Measurements from ENCODE around the gene METTL21C.

Gene METTL21C

DNA sequence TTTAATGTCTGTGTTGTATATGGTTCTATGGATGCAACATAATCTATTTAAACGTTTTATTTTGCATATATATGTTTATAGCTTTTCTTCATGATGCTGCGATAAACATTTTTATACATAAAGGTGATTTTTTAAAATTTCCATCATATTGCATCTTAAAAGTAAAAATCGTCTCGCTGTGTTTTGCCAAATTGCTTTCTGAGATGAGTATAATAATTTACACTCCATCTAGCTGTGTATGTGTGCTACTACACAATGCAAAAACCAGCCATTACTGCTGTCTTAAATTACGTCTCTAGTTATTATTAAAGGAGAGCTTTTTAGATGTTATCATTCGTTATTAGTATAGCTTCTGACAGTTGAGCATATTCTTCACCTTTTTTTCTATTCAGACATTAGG, 37.2 kb downstream of the METTL21C start:
- H3K27me3 ChIP-seq (ENCODE audit: insufficient read depth, poor library complexity, severe bottlenecking), result no peaks in the 10 kb centered on the region
- no peak overlapping the region for H3K27ac ChIP-seq (replicated peaks)
- no peak for TF ChIP-seq POLR2AphosphoS5 (IDR thresholded peaks at IDR 0.05; ENCODE audit: low read depth)
- TF ChIP-seq, protein P1, sequence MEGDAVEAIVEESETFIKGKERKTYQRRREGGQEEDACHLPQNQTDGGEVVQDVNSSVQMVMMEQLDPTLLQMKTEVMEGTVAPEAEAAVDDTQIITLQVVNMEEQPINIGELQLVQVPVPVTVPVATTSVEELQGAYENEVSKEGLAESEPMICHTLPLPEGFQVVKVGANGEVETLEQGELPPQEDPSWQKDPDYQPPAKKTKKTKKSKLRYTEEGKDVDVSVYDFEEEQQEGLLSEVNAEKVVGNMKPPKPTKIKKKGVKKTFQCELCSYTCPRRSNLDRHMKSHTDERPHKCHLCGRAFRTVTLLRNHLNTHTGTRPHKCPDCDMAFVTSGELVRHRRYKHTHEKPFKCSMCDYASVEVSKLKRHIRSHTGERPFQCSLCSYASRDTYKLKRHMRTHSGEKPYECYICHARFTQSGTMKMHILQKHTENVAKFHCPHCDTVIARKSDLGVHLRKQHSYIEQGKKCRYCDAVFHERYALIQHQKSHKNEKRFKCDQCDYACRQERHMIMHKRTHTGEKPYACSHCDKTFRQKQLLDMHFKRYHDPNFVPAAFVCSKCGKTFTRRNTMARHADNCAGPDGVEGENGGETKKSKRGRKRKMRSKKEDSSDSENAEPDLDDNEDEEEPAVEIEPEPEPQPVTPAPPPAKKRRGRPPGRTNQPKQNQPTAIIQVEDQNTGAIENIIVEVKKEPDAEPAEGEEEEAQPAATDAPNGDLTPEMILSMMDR (IDR thresholded peaks at IDR 0.05; ENCODE audit: insufficient read depth, low read length), result no peak
- no peak for TF ChIP-seq SPI1 (IDR thresholded peaks at IDR 0.05; ENCODE audit: borderline replicate concordance, low read depth)
- no peak for TF ChIP-seq GABPA (IDR thresholded peaks at IDR 0.05; ENCODE audit: low read depth)
- TF ChIP-seq, protein P2, sequence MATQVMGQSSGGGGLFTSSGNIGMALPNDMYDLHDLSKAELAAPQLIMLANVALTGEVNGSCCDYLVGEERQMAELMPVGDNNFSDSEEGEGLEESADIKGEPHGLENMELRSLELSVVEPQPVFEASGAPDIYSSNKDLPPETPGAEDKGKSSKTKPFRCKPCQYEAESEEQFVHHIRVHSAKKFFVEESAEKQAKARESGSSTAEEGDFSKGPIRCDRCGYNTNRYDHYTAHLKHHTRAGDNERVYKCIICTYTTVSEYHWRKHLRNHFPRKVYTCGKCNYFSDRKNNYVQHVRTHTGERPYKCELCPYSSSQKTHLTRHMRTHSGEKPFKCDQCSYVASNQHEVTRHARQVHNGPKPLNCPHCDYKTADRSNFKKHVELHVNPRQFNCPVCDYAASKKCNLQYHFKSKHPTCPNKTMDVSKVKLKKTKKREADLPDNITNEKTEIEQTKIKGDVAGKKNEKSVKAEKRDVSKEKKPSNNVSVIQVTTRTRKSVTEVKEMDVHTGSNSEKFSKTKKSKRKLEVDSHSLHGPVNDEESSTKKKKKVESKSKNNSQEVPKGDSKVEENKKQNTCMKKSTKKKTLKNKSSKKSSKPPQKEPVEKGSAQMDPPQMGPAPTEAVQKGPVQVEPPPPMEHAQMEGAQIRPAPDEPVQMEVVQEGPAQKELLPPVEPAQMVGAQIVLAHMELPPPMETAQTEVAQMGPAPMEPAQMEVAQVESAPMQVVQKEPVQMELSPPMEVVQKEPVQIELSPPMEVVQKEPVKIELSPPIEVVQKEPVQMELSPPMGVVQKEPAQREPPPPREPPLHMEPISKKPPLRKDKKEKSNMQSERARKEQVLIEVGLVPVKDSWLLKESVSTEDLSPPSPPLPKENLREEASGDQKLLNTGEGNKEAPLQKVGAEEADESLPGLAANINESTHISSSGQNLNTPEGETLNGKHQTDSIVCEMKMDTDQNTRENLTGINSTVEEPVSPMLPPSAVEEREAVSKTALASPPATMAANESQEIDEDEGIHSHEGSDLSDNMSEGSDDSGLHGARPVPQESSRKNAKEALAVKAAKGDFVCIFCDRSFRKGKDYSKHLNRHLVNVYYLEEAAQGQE (IDR thresholded peaks at IDR 0.05; ENCODE audit: insufficient replicate concordance, low read depth), result no peak
- no peak for DNase-seq (ENCODE audit: low read depth in 1 of 2, low spot score in 1 of 2)
- H3K4me3 ChIP-seq (replicated peaks; ENCODE audit: insufficient read depth, low read length), result no peak overlapping the region

DNA sequence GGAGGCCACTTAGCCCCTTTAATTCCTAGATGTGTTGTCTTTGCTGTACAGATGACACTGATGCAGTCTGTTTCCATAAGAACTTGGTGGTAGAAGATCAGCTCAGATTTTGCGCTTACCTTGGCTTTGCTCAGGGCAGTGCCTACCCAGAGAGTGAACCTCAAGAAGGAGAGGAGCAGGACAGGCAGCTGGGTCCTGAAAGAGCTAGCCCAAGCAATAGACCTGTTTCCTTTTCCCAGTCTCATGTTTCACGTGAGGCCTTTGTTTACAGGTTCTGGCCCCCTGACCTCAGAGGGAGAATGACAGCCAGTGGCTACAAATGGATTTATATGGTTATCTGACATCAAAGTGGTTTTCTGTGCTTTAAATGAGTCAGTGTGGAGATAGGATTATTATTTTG, 40.1 kb downstream of the METTL21C start:
- H3K4me3 ChIP-seq (replicated peaks; ENCODE audit: insufficient read depth, low read length), result no peak overlapping the region
- DNase-seq (ENCODE audit: low read depth in 1 of 2, low spot score in 1 of 2), result no peak
- no peaks in the 10 kb centered on the region for H3K27me3 ChIP-seq (ENCODE audit: insufficient read depth, poor library complexity, severe bottlenecking)
- no peak for TF ChIP-seq GABPA (IDR thresholded peaks at IDR 0.05; ENCODE audit: low read depth)
- TF ChIP-seq, protein P2 (IDR thresholded peaks at IDR 0.05; ENCODE audit: insufficient replicate concordance, low read depth), result no peak
- TF ChIP-seq SPI1 (IDR thresholded peaks at IDR 0.05; ENCODE audit: borderline replicate concordance, low read depth), result no peak
- TF ChIP-seq, protein P1 (IDR thresholded peaks at IDR 0.05; ENCODE audit: insufficient read depth, low read length), result no peak
- TF ChIP-seq POLR2AphosphoS5 (IDR thresholded peaks at IDR 0.05; ENCODE audit: low read depth), result no peak
- H3K27ac ChIP-seq (replicated peaks), result no peak overlapping the region

DNA sequence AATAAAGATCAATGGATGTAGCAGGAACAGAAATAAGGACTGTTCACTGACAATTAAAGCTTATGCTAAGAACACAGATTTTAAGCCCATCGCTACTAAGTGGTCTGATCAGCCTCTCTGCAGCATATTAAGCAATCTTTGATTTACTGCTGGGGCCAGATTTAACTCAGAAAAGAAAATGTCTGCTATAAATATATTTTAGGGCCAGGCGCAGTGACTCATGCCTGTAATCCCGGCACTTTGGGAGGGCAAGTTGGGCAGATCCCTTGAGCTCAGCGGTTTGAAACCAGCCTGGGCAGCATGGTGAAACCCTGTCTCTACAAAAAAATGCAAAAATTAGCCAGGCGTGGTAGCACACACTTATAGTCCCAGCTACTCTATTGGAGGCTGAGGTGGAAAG, 43.0 kb downstream of the METTL21C start:
- DNase-seq (ENCODE audit: low read depth in 1 of 2, low spot score in 1 of 2), result no peak

More for the DNA sequence above, 43.0 kb downstream of the METTL21C start:
- no peak for TF ChIP-seq GABPA (IDR thresholded peaks at IDR 0.05; ENCODE audit: low read depth)
- TF ChIP-seq, protein P2 (IDR thresholded peaks at IDR 0.05; ENCODE audit: insufficient replicate concordance, low read depth), result no peak
- no peak for TF ChIP-seq POLR2AphosphoS5 (IDR thresholded peaks at IDR 0.05; ENCODE audit: low read depth)
- TF ChIP-seq, protein P1 (IDR thresholded peaks at IDR 0.05; ENCODE audit: insufficient read depth, low read length), result no peak
- H3K27me3 ChIP-seq (ENCODE audit: insufficient read depth, poor library complexity, severe bottlenecking), result no peaks in the 10 kb centered on the region
- H3K4me3 ChIP-seq (replicated peaks; ENCODE audit: insufficient read depth, low read length), result no peak overlapping the region
- H3K27ac ChIP-seq (replicated peaks), result no peak overlapping the region
